Keratinocyte (primary cell): ENCODE data around the gene ZFYVE28.

ENCODE experiments used
- CTCF ChIP-seq, 3 experiments: IDR thresholded peaks in 1 of 3; conservative IDR thresholded peaks in 1 of 3; optimal IDR thresholded peaks in 1 of 3; 2 replicates in 2 of 3; 3 replicates in 1 of 3; pipeline versions ENCODE3 to v1.5.1; 2011; ENCODE audit warnings: low read length in 3 of 3, mild to moderate bottlenecking in 3 of 3, moderate library complexity in 2 of 3, control low read depth in 1 of 3, inconsistent platforms in 1 of 3; ENCODE audit not compliant: insufficient read depth in 2 of 3; ENCODE audit errors: extremely low read depth in 1 of 3
- EZH2 ChIP-seq: IDR thresholded peaks from one replicate; pipeline ENCODE4 v1.6.1; 2012; ENCODE audit warnings: inconsistent platforms, mild to moderate bottlenecking, low read length, moderate library complexity

GRCh38 chr4:2284934-2285612 is 133.4 kb downstream of the ZFYVE28 start:
- no peak for TF ChIP-seq CTCF (optimal IDR thresholded peaks at IDR 0.05 in 1 of 3, IDR thresholded peaks at IDR 0.05 in 1 of 3, conservative IDR thresholded peaks at IDR 0.05 in 1 of 3; ENCODE audit: extremely low read depth in 1 of 3, insufficient read depth in 2 of 3, low read length in 3 of 3)
- no peak for TF ChIP-seq EZH2
